Neural progenitor cell (in vitro differentiated cells): ENCODE measurements around the gene SNX25. TPM values are rescaled to one million over a fixed set of nuclear protein-coding genes. Genes with fewer than 3 reads are reported as not detected.

ENCODE experiments used
- DNase-seq: peaks from one replicate; pipeline ENCODE4 v3.0.0-alpha.2; 2016; ENCODE audit warnings: low spot score
- H2AFZ ChIP-seq: fragments of 200-600 bp; sonication (generic); replicated peaks from 2 replicates; pipeline ENCODE4 v1.6.1; 2016; ENCODE audit warnings: antibody characterized with exemption
- H3F3A ChIP-seq: fragments of 200-600 bp; sonication (generic); 2 replicates; pipeline ENCODE4 v1.6.1; 2016; ENCODE audit warnings: antibody characterized with exemption, low read depth
- H3K27ac ChIP-seq: fragments of 200-600 bp; sonication (generic); 2 replicates; pipeline ENCODE4 v1.5.1; 2016; ENCODE audit warnings: mild to moderate bottlenecking
- H3K27me3 ChIP-seq: fragments of 200-600 bp; sonication (generic); 2 replicates; pipeline ENCODE4 v1.6.1; 2016; ENCODE audit warnings: mild to moderate bottlenecking, moderate library complexity
- H3K36me3 ChIP-seq: fragments of 200-600 bp; sonication (generic); 2 replicates; pipeline ENCODE4 v1.5.1; 2016
- H3K4me1 ChIP-seq: fragments of 200-600 bp; sonication (generic); 2 replicates; pipeline ENCODE4 v1.6.1; 2016; ENCODE audit warnings: mixed run types
- H3K4me2 ChIP-seq: fragments of 200-600 bp; sonication (generic); 2 replicates; pipeline ENCODE4 v1.6.1; 2016
- H3K4me3 ChIP-seq: fragments of 200-600 bp; sonication (generic); 2 replicates; pipeline ENCODE4 v1.5.1; 2016
- H3K79me2 ChIP-seq: fragments of 200-600 bp; sonication (generic); 2 replicates; pipeline ENCODE4 v1.6.1; 2016; ENCODE audit warnings: low read depth
- H3K9ac ChIP-seq: fragments of 200-600 bp; sonication (generic); 2 replicates; pipeline ENCODE4 v1.6.1; 2016
- H3K9me3 ChIP-seq: fragments of 200-600 bp; sonication (generic); 2 replicates; pipeline ENCODE4 v1.5.1; 2016; ENCODE audit warnings: low read depth
- H4K20me1 ChIP-seq: fragments of 200-600 bp; sonication (generic); 2 replicates; pipeline ENCODE4 v1.6.1; 2016; ENCODE audit warnings: low read depth
- H3K27ac Mint-ChIP-seq: 3 replicates; pipeline ENCODE4 v1.8.0; 2021; ENCODE audit warnings: mixed read lengths
- H3K27me3 Mint-ChIP-seq: 2 replicates; pipeline ENCODE4 v1.8.0; 2022; ENCODE audit warnings: low read depth, mild to moderate bottlenecking, inconsistent platforms, moderate library complexity, mixed read lengths; ENCODE audit not compliant: insufficient read depth
- H3K36me3 Mint-ChIP-seq: 3 replicates; pipeline ENCODE4 v1.8.0; 2021; ENCODE audit warnings: mixed read lengths
- H3K4me1 Mint-ChIP-seq: 3 replicates; pipeline ENCODE4 v1.8.0; 2021; ENCODE audit warnings: mixed read lengths
- H3K4me3 Mint-ChIP-seq: 3 replicates; pipeline ENCODE4 v1.8.0; 2021; ENCODE audit warnings: mild to moderate bottlenecking, moderate library complexity, mixed read lengths
- H3K9me3 Mint-ChIP-seq: 3 replicates; pipeline ENCODE4 v1.8.0; 2020; ENCODE audit warnings: mixed read lengths
- EZH2 ChIP-seq: fragments of 200-600 bp; sonication (generic); IDR thresholded peaks from 2 replicates; pipeline ENCODE4 v1.6.1; 2017; ENCODE audit warnings: antibody characterized with exemption, mild to moderate bottlenecking, moderate library complexity
- EZH2phosphoT487 ChIP-seq: fragments of 200-600 bp; sonication (generic); IDR thresholded peaks from 2 replicates; pipeline ENCODE4 v1.6.1; 2017; ENCODE audit warnings: antibody characterized with exemption
- total RNA-seq: library from RNA; depleted of rRNA; stranded (reverse); fragments of >200 nt; gene quantifications from 2 replicates; pipeline ENCODE4 v1.2.3, GENCODE V29; 2015; ENCODE audit warnings: low replicate concordance
- TF ChIP-seq, protein P1 (sequence below): fragments of 200-600 bp; sonication (generic); IDR thresholded peaks from 2 replicates; pipeline ENCODE4 v1.5.1; 2017; ENCODE audit warnings: antibody characterized with exemption, mild to moderate bottlenecking

The SNX25 gene
- total RNA-seq, 1 donor from 2014 or later = 50.8 TPM

DNA sequence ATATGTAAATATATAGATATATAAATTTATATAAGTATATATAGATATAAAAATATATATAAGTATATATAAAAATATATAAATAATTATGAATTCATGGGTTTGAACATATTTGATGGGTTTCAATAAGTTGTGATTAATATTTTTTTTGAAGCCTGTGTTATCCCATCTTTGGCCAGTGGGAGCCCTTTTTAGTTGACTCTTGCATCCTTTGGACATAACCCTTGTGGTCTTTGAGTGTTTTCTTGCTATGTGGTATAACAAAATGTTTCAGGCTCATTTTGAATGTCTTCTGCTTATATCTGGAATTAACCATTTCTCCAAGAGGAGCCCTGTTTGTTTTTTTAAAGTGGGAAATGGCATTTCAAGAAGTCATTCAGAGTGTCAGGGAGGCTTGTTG, 15.2 kb downstream of the SNX25 start:
- Mint-ChIP-seq H3K36me3 (peaks cover 12% of the 10 kb centered on the region), H3K27me3 (peaks cover 5% of the 10 kb centered on the region), H3K9me3 (peaks cover 7% of the 10 kb centered on the region), H3K4me3 (no peak overlapping the region), H3K4me1 (no peaks in the 10 kb centered on the region), H3K27ac (no peak overlapping the region)
- Histone ChIP-seq H3K36me3 (no peaks in the 10 kb centered on the region), H3K79me2 (peaks cover 79% of the 10 kb centered on the region), H4K20me1 (peaks cover 48% of the 10 kb centered on the region), H3K9me3 (no peaks in the 10 kb centered on the region), H3K4me1 (no peaks in the 10 kb centered on the region), H3F3A (peaks cover 4% of the 10 kb centered on the region), H3K4me2 (no peak overlapping the region), H3K4me3 (no peak overlapping the region), H3K9ac (no peak overlapping the region), H2AFZ (no peak overlapping the region), H3K27me3 (no peaks in the 10 kb centered on the region), H3K27ac (no peak overlapping the region)
- TF ChIP-seq EZH2phosphoT487 = no peak
- no peak for DNase-seq

- DNase-seq = no peak
- H3K27me3 Mint-ChIP-seq = peaks cover 4% of the 10 kb centered on the region
Observed at GRCh38 chr4:185225940-185226339, 16.5 kb downstream of the SNX25 start.

GRCh38 chr4:185227131-185227551, 17.7 kb downstream of the SNX25 start:
- Mint-ChIP-seq H3K36me3 (peaks cover 4% of the 10 kb centered on the region), H3K9me3 (peaks cover 2% of the 10 kb centered on the region), H3K4me3 (no peak overlapping the region), H3K4me1 (no peaks in the 10 kb centered on the region), H3K27me3 (peaks cover 3% of the 10 kb centered on the region), H3K27ac (no peak overlapping the region)
- Histone ChIP-seq H3K79me2 (peaks cover 79% of the 10 kb centered on the region), H3K27ac (no peak overlapping the region), H3K36me3 (no peaks in the 10 kb centered on the region), H3K4me1 (no peaks in the 10 kb centered on the region), H3K9ac (no peak overlapping the region), H3K27me3 (no peaks in the 10 kb centered on the region), H3K4me3 (no peak overlapping the region), H3F3A (peaks cover 4% of the 10 kb centered on the region), H3K9me3 (no peaks in the 10 kb centered on the region), H4K20me1 (peaks cover 45% of the 10 kb centered on the region), H2AFZ (no peak overlapping the region), H3K4me2 (no peak overlapping the region)
- no peak for TF ChIP-seq EZH2
- TF ChIP-seq, protein P1, sequence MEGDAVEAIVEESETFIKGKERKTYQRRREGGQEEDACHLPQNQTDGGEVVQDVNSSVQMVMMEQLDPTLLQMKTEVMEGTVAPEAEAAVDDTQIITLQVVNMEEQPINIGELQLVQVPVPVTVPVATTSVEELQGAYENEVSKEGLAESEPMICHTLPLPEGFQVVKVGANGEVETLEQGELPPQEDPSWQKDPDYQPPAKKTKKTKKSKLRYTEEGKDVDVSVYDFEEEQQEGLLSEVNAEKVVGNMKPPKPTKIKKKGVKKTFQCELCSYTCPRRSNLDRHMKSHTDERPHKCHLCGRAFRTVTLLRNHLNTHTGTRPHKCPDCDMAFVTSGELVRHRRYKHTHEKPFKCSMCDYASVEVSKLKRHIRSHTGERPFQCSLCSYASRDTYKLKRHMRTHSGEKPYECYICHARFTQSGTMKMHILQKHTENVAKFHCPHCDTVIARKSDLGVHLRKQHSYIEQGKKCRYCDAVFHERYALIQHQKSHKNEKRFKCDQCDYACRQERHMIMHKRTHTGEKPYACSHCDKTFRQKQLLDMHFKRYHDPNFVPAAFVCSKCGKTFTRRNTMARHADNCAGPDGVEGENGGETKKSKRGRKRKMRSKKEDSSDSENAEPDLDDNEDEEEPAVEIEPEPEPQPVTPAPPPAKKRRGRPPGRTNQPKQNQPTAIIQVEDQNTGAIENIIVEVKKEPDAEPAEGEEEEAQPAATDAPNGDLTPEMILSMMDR = peak; percentile 8
- DNase-seq = no peak

More at GRCh38 chr4:185225940-185226339, 16.5 kb downstream of the SNX25 start:
- no peak overlapping the region for H2AFZ ChIP-seq
- no peak overlapping the region for H3K4me3 ChIP-seq
- no peak overlapping the region for H3K4me2 ChIP-seq
- peaks cover 45% of the 10 kb centered on the region for H4K20me1 ChIP-seq
- Mint-ChIP-seq H3K36me3 (peaks cover 9% of the 10 kb centered on the region), H3K4me1 (no peaks in the 10 kb centered on the region), H3K27ac (no peak overlapping the region), H3K4me3 (no peak overlapping the region), H3K9me3 (peaks cover 7% of the 10 kb centered on the region)
- no peaks in the 10 kb centered on the region for H3K27me3 ChIP-seq
- peaks cover 77% of the 10 kb centered on the region for H3K79me2 ChIP-seq
- H3K9me3 ChIP-seq = no peaks in the 10 kb centered on the region
- H3K4me1 ChIP-seq = no peaks in the 10 kb centered on the region
- H3F3A ChIP-seq = peaks cover 4% of the 10 kb centered on the region
- TF ChIP-seq, protein P1 = no peak
- TF ChIP-seq EZH2phosphoT487 (no peak), EZH2 (no peak)
- no peaks in the 10 kb centered on the region for H3K36me3 ChIP-seq
- H3K9ac ChIP-seq = no peak overlapping the region
- no peak overlapping the region for H3K27ac ChIP-seq

DNA sequence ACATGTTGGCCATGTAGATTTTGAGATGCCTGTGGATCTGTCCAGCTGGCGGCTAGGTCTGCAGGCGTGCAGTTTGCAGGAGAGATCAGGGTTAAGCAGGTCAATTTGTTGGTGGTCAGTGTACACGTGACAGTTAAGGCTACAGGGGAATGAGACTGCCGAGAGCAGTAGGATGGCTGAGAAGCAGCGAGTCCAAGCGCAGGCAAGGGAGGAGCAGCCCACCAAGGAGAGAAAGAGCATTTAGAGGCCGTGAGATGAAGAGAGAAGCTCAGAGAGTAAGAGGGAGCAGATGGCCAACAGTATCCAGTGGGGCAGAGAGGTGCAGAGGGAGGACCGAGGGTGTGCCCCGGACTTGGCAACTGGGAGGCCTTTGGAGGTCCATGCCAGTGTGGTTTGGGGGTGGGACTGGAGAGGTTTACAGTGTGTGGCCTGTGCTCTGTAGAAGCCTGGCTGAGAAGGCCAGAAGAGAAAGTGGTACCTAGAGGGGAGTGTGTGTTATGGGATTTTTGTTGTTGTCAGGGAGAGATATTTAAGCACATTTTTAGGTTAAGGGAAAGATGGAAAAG, 18.4 kb downstream of the SNX25 start:
- DNase-seq = no peak
- Histone ChIP-seq H3F3A (peaks cover 4% of the 10 kb centered on the region), H3K4me1 (no peaks in the 10 kb centered on the region), H3K27ac (no peak overlapping the region), H2AFZ (no peak overlapping the region), H3K4me2 (no peak overlapping the region), H3K9ac (no peak overlapping the region), H3K27me3 (no peaks in the 10 kb centered on the region), H4K20me1 (peaks cover 45% of the 10 kb centered on the region), H3K9me3 (no peaks in the 10 kb centered on the region), H3K79me2 (peaks cover 85% of the 10 kb centered on the region), H3K36me3 (no peaks in the 10 kb centered on the region), H3K4me3 (no peak overlapping the region)
- Mint-ChIP-seq H3K4me1 (no peaks in the 10 kb centered on the region), H3K9me3 (peaks cover 2% of the 10 kb centered on the region), H3K36me3 (peaks cover 6% of the 10 kb centered on the region), H3K4me3 (no peak overlapping the region), H3K27ac (no peak overlapping the region), H3K27me3 (peaks cover 5% of the 10 kb centered on the region)
- no peak for TF ChIP-seq EZH2
- TF ChIP-seq, protein P1 = no peak
- no peak for TF ChIP-seq EZH2phosphoT487
